ENCODE measurements around the gene C2CD4D.

DNA sequence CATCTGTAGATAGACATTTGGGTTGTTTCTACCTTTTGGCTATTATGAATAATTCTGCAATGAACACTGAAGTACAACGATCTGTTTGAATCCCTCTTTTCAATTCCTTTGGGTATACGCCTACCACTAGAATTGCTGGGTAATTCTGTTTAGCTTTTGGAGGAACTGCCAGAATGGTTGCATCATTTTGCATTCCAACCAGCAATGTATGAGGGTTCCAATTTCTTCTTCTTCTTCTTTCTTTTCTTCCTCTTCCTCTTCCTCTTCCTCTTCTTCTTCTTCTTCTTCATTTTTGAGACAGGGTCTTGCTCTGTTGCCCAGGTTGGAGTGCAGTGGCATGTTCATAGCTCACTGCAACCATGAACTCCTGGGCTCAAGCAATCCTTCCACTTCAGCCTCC lies 27.7 kb upstream of the C2CD4D start:
- TF ChIP-seq, protein P1, sequence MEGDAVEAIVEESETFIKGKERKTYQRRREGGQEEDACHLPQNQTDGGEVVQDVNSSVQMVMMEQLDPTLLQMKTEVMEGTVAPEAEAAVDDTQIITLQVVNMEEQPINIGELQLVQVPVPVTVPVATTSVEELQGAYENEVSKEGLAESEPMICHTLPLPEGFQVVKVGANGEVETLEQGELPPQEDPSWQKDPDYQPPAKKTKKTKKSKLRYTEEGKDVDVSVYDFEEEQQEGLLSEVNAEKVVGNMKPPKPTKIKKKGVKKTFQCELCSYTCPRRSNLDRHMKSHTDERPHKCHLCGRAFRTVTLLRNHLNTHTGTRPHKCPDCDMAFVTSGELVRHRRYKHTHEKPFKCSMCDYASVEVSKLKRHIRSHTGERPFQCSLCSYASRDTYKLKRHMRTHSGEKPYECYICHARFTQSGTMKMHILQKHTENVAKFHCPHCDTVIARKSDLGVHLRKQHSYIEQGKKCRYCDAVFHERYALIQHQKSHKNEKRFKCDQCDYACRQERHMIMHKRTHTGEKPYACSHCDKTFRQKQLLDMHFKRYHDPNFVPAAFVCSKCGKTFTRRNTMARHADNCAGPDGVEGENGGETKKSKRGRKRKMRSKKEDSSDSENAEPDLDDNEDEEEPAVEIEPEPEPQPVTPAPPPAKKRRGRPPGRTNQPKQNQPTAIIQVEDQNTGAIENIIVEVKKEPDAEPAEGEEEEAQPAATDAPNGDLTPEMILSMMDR (IDR thresholded peaks at IDR 0.05): no peak
- TF ChIP-seq ZNF671 (CRISPR knock-in tag; IDR thresholded peaks at IDR 0.05) (no peak), CBFB (CRISPR knock-in tag; IDR thresholded peaks at IDR 0.05; ENCODE audit: low read depth) (no peak), FOXK1 (CRISPR knock-in tag; IDR thresholded peaks at IDR 0.05) (no peak), ETV6 (CRISPR knock-in tag; IDR thresholded peaks at IDR 0.05) (no peak), CREM (CRISPR knock-in tag; IDR thresholded peaks at IDR 0.05) (no peak), ELF4 (CRISPR knock-in tag; IDR thresholded peaks at IDR 0.05; ENCODE audit: low read depth) (no peak), GABPB1 (CRISPR knock-in tag; IDR thresholded peaks at IDR 0.05) (no peak)
- TF ChIP-seq, protein P2, sequence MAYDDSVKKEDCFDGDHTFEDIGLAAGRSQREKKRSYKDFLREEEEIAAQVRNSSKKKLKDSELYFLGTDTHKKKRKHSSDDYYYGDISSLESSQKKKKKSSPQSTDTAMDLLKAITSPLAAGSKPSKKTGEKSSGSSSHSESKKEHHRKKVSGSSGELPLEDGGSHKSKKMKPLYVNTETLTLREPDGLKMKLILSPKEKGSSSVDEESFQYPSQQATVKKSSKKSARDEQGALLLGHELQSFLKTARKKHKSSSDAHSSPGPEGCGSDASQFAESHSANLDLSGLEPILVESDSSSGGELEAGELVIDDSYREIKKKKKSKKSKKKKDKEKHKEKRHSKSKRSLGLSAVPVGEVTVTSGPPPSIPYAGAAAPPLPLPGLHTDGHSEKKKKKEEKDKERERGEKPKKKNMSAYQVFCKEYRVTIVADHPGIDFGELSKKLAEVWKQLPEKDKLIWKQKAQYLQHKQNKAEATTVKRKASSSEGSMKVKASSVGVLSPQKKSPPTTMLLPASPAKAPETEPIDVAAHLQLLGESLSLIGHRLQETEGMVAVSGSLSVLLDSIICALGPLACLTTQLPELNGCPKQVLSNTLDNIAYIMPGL (CRISPR knock-in tag; IDR thresholded peaks at IDR 0.05): no peak
- TF ChIP-seq, protein P3, sequence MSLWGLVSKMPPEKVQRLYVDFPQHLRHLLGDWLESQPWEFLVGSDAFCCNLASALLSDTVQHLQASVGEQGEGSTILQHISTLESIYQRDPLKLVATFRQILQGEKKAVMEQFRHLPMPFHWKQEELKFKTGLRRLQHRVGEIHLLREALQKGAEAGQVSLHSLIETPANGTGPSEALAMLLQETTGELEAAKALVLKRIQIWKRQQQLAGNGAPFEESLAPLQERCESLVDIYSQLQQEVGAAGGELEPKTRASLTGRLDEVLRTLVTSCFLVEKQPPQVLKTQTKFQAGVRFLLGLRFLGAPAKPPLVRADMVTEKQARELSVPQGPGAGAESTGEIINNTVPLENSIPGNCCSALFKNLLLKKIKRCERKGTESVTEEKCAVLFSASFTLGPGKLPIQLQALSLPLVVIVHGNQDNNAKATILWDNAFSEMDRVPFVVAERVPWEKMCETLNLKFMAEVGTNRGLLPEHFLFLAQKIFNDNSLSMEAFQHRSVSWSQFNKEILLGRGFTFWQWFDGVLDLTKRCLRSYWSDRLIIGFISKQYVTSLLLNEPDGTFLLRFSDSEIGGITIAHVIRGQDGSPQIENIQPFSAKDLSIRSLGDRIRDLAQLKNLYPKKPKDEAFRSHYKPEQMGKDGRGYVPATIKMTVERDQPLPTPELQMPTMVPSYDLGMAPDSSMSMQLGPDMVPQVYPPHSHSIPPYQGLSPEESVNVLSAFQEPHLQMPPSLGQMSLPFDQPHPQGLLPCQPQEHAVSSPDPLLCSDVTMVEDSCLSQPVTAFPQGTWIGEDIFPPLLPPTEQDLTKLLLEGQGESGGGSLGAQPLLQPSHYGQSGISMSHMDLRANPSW (CRISPR knock-in tag; conservative IDR thresholded peaks at IDR 0.05; ENCODE audit: low read depth): no peak
- TF ChIP-seq, protein P4, sequence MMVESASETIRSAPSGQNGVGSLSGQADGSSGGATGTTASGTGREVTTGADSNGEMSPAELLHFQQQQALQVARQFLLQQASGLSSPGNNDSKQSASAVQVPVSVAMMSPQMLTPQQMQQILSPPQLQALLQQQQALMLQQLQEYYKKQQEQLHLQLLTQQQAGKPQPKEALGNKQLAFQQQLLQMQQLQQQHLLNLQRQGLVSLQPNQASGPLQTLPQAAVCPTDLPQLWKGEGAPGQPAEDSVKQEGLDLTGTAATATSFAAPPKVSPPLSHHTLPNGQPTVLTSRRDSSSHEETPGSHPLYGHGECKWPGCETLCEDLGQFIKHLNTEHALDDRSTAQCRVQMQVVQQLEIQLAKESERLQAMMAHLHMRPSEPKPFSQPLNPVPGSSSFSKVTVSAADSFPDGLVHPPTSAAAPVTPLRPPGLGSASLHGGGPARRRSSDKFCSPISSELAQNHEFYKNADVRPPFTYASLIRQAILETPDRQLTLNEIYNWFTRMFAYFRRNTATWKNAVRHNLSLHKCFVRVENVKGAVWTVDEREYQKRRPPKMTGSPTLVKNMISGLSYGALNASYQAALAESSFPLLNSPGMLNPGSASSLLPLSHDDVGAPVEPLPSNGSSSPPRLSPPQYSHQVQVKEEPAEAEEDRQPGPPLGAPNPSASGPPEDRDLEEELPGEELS (CRISPR knock-in tag; IDR thresholded peaks at IDR 0.05): no peak
- TF ChIP-seq, protein P5, sequence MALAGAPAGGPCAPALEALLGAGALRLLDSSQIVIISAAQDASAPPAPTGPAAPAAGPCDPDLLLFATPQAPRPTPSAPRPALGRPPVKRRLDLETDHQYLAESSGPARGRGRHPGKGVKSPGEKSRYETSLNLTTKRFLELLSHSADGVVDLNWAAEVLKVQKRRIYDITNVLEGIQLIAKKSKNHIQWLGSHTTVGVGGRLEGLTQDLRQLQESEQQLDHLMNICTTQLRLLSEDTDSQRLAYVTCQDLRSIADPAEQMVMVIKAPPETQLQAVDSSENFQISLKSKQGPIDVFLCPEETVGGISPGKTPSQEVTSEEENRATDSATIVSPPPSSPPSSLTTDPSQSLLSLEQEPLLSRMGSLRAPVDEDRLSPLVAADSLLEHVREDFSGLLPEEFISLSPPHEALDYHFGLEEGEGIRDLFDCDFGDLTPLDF (CRISPR knock-in tag; IDR thresholded peaks at IDR 0.05): no peak
- TF ChIP-seq, protein P6, sequence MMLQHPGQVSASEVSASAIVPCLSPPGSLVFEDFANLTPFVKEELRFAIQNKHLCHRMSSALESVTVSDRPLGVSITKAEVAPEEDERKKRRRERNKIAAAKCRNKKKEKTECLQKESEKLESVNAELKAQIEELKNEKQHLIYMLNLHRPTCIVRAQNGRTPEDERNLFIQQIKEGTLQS (CRISPR knock-in tag; conservative IDR thresholded peaks at IDR 0.05): no peak

Data from WTC11 (cell line).